Stimulated activated CD4-positive, alpha-beta T cell treated with anti-CD3 and anti-CD28 coated beads, Interleukin-1b, Interleukin-23, amount 100 ng/mL, for 48 hours (primary cell): ENCODE measurements around the gene TBC1D7.

ENCODE experiments used
- DNase-seq: peaks from one replicate; pipeline ENCODE4 v3.0.0-alpha.2; 2020

TBC1D7 gene

GRCh38 chr6:13328076-13328874 lies at the start of gene TBC1D7:
Gene TBC1D7, minus strand, starts transcription at chr6:13328537. Its CDS starts 1,639 bp downstream, at chr6:13326898.
- peak; percentile 93 for DNase-seq

GRCh38 chr6:13377054-13377758 lies 48.9 kb upstream of the TBC1D7 start:
- DNase-seq, result no peak

- peak; percentile 64 for DNase-seq
Measured at GRCh38 chr6:13375360-13375878, 47.1 kb upstream of the TBC1D7 start.

- no peak for DNase-seq
Measured at GRCh38 chr6:13373919-13374318, 45.6 kb upstream of the TBC1D7 start.

GRCh38 chr6:13373488-13373886 lies 45.1 kb upstream of the TBC1D7 start:
- no peak for DNase-seq

GRCh38 chr6:13372688-13373487 lies 44.6 kb upstream of the TBC1D7 start:
- DNase-seq, result no peak

GRCh38 chr6:13372076-13372475 lies 43.7 kb upstream of the TBC1D7 start:
- DNase-seq, result no peak

- no peak for DNase-seq
Measured at GRCh38 chr6:13371421-13372072, 43.2 kb upstream of the TBC1D7 start.

- no peak for DNase-seq
Measured at GRCh38 chr6:13370623-13371022, 42.3 kb upstream of the TBC1D7 start.

GRCh38 chr6:13369591-13369990 lies 41.3 kb upstream of the TBC1D7 start:
- no peak for DNase-seq

- DNase-seq, result no peak
Measured at GRCh38 chr6:13368731-13369115, 40.4 kb upstream of the TBC1D7 start.

- DNase-seq, result no peak
Measured at GRCh38 chr6:13368079-13368730, 39.9 kb upstream of the TBC1D7 start.

- no peak for DNase-seq
Measured at GRCh38 chr6:13367396-13367795, 39.1 kb upstream of the TBC1D7 start.

- DNase-seq, result no peak
Measured at GRCh38 chr6:13365320-13365719, 37.0 kb upstream of the TBC1D7 start.

- no peak for DNase-seq
Measured at GRCh38 chr6:13364842-13365241, 36.5 kb upstream of the TBC1D7 start.

- no peak for DNase-seq
Measured at GRCh38 chr6:13362412-13362811, 34.1 kb upstream of the TBC1D7 start.

- no peak for DNase-seq
Measured at GRCh38 chr6:13360671-13361540, 32.6 kb upstream of the TBC1D7 start.

- DNase-seq, result no peak
Measured at GRCh38 chr6:13359287-13359686, 30.9 kb upstream of the TBC1D7 start.

GRCh38 chr6:13358511-13358910 lies 30.2 kb upstream of the TBC1D7 start:
- DNase-seq, result no peak

GRCh38 chr6:13357551-13358075 lies 29.3 kb upstream of the TBC1D7 start:
- no peak for DNase-seq
